HepG2 (cell line): ENCODE data around the gene HAUS5. TPM values are rescaled to one million over a fixed set of nuclear protein-coding genes. Genes with fewer than 3 reads are reported as not detected.

ENCODE experiments used
- CSRNP2 ChIP-seq: sonication (generic); formaldehyde crosslinking; conservative IDR thresholded peaks from 2 replicates; pipeline ENCODE4 v1.8.0; 2022; ENCODE audit warnings: low read depth, missing genetic modification reagents
- DZIP1 ChIP-seq: sonication (generic); formaldehyde crosslinking; IDR thresholded peaks from 2 replicates; pipeline ENCODE4 v1.5.0; 2020; ENCODE audit warnings: mild to moderate bottlenecking, missing genetic modification reagents
- NFE2L1 ChIP-seq: sonication (generic); formaldehyde crosslinking; IDR thresholded peaks from 2 replicates; pipeline ENCODE4 v1.4.0; 2020; ENCODE audit warnings: missing genetic modification reagents, mild to moderate bottlenecking, borderline replicate concordance
- RERE ChIP-seq: IDR thresholded peaks from 2 replicates; pipeline ENCODE4 v1.6.1; 2016; ENCODE audit warnings: low read depth, missing genetic modification reagents, missing compliant biosample characterization
- SSRP1 ChIP-seq: IDR thresholded peaks from 2 replicates; pipeline ENCODE4 v1.6.1; 2016; ENCODE audit warnings: control low read depth
- THAP7 ChIP-seq: sonication (generic); formaldehyde crosslinking; IDR thresholded peaks from 2 replicates; pipeline ENCODE4 v1.8.1; 2023; ENCODE audit warnings: mild to moderate bottlenecking, missing genetic modification reagents
- ZMYM4 ChIP-seq: sonication (generic); formaldehyde crosslinking; IDR thresholded peaks from 2 replicates; pipeline ENCODE4 v1.8.1; 2023; ENCODE audit warnings: mild to moderate bottlenecking, missing genetic modification reagents
- ZNF350 ChIP-seq: sonication (generic); formaldehyde crosslinking; IDR thresholded peaks from 2 replicates; pipeline ENCODE4 v1.4.0; 2020; ENCODE audit warnings: mild to moderate bottlenecking, low read depth, missing genetic modification reagents, borderline replicate concordance
- ZNF510 ChIP-seq: sonication (generic); formaldehyde crosslinking; IDR thresholded peaks from 2 replicates; pipeline ENCODE4 v1.4.0; 2020; ENCODE audit warnings: low read depth, mild to moderate bottlenecking, missing genetic modification reagents
- ZNF841 ChIP-seq: sonication (generic); formaldehyde crosslinking; IDR thresholded peaks from 2 replicates; pipeline ENCODE4 v1.8.1; 2023; ENCODE audit warnings: missing genetic modification reagents, borderline replicate concordance
- polyA plus RNA-seq, 8 experiments: library from polyadenylated mRNA; depleted of rRNA in 3 of 8; stranded (reverse) in 7 of 8; unstranded in 1 of 8; fragments of >200 nt; fragmentation: Illumina TruSeq in 4 of 8; extraction: Trizol in 4 of 8; gene quantifications; 2 replicates each; pipeline versions ENCODE4 v1.2.1 to v1.2.3, GENCODE V29; 2011 to 2016; ENCODE audit warnings: low read depth in 4 of 8, missing spikeins in 1 of 8, mixed read lengths in 1 of 8; ENCODE audit not compliant: insufficient read depth in 1 of 8
- total RNA-seq, 5 experiments: library from RNA; depleted of rRNA; stranded (reverse); fragments of >200 nt; fragmentation: Illumina TruSeq; extraction: Trizol; gene quantifications; 2 replicates each; pipeline ENCODE4 v1.2.3, GENCODE V29; 2016; ENCODE audit warnings: low read depth in 1 of 5

The HAUS5 gene
- total and polyA plus RNA-seq, 2 of the 13 experiments (the other 11 are each of a cell fraction or from before 2014, with no cell fraction given), result 10.3 to 17.7 TPM

- TF ChIP-seq ZNF350 (CRISPR knock-in tag) (peak; percentile 53; the same call in 1 of the 2 replicates), ZNF841 (CRISPR knock-in tag) (no peak), SSRP1 (no peak), ZNF510 (CRISPR knock-in tag) (no peak), CSRNP2 (no peak), NFE2L1 (CRISPR knock-in tag) (no peak), DZIP1 (CRISPR knock-in tag) (no peak), THAP7 (CRISPR knock-in tag) (no peak), ZMYM4 (peak; percentile 57), RERE (CRISPR knock-in tag) (no peak)
These were observed 31.0 kb downstream of the HAUS5 start (continued) for GRCh38 chr19:35643255-35644205.
